ENCODE data around the gene TCF7L1. TPM values are rescaled to one million over a fixed set of nuclear protein-coding genes. Genes with fewer than 3 reads are reported as not detected.

Gene TCF7L1
- total RNA-seq, 1 donor from 2014 or later: 6.0 TPM

DNA sequence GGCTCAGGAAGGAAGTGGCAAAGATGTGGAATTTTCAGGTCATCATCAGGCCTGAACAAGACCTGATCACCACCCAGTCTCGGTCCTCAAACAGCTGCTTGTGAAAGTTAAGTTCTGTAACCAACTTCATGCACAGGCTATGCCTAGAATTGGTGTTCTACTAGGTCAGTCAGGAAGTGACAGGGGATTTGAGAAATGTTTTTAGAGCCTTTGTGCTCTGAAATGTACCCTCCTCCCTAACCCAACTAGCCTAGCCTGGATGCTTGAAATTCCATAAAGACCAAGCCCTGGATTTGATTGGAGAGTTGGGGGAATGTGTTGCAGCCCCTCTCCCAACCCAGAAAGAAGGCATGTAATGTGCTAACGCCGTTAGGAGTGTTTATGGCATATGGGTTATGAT is 131.3 kb downstream of the TCF7L1 start:
- DNase-seq (ENCODE audit: low spot score): no peak
- intact Hi-C loops (cut with DNase I): no loop called here

GRCh38 chr2:85265304-85265703 is 132.1 kb downstream of the TCF7L1 start:
- DNase-seq (ENCODE audit: low spot score): no peak
- intact Hi-C loops (cut with DNase I): no loop called here

GRCh38 chr2:85266146-85267041 is 133.2 kb downstream of the TCF7L1 start:
- intact Hi-C loops (cut with DNase I): no loop called here
- DNase-seq (ENCODE audit: low spot score): peak; percentile 87

GRCh38 chr2:85269959-85270358 is 136.8 kb downstream of the TCF7L1 start:
- no peak for DNase-seq (ENCODE audit: low spot score)
- intact Hi-C loops (cut with DNase I): no loop called here

- intact Hi-C loops (cut with DNase I): no loop called here
- DNase-seq (ENCODE audit: low spot score): no peak
These were observed 139.2 kb downstream of the TCF7L1 start for GRCh38 chr2:85272357-85272756.

DNA sequence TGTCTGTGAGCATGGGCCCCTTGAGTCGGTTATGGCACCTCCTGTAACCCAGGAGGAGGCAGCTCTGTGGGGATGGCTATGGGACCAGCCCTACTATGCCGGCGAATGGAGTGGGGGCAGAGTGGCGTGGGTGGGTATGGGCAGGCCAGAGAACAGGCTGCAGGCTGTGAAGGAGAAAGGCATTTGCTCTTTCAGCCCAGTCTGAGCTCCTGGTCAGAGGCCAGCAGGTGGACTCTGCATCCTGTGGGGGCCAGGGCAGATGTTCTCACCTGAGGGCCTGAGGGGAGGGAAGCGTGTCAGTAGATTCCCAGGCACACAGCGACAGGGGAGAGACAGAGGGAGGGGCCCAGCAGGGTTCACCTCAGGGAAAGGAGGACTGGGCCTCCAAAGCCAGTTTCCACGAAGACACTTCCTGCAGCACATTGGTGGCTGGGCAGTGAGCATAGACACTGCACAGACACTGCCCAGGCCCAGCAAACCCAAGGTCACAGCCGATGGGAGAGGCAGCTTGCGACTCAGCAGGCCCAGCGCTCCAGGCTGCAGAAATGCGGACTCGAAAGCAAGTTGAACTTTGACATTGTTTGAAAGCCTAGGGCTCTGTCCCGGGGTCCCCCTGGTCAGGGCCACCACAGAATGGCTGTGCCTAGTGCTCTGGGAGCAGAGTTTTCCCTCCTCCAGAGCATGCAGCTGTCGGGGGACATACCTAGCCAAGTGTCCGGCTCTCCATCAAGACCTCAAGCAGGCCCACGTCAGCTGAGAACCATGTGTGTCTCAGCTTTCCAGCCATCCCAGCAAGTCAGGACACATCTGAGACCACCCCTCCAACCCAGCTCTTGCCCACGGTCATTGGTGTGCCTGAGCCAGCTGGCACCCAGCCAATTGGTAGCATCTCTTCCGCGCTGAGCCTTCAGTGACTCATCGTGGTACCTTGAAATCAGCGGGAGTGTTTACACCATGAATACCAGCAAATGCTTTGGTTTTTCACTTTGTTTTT is 140.8 kb downstream of the TCF7L1 start:
- intact Hi-C loops (cut with DNase I): no loop called here
- no peak for DNase-seq (ENCODE audit: low spot score)

DNA sequence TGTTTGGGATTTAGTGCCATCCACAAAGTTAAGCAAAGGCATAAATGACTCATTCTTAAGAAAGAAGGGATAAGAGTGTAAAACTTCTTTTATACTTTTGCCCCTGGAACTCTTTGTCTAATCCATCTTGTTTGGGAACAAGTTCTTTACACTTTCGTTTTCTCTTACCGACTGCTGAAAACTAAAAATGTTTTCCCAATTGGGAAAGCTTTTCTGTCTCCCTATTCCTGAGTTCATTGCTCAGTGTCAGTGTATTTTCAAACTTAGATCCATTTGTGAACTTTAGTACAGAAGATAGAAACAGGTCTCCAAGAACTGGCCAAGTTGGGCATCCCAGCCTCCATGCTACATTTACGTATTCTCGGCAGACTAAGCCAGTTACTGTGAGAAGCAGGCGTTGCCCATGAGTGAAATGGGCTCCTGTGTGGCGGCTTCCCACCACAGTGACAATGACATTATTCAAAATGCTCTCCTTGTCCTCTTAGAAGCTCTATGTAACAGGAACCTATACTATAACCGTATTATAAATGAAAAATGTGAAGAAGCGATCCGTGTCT is 142.9 kb downstream of the TCF7L1 start:
- intact Hi-C loops (cut with DNase I): no loop called here
- no peak for DNase-seq (ENCODE audit: low spot score)

- peak; percentile 66 for DNase-seq (ENCODE audit: low spot score)
- intact Hi-C loops (cut with DNase I): no loop called here
These were observed 143.5 kb downstream of the TCF7L1 start for GRCh38 chr2:85276571-85277118.

GRCh38 chr2:85277416-85278158 is 144.4 kb downstream of the TCF7L1 start:
- intact Hi-C loops (cut with DNase I): no loop called here
- peak; percentile 73 for DNase-seq (ENCODE audit: low spot score)

- no peak for DNase-seq (ENCODE audit: low spot score)
- intact Hi-C loops (cut with DNase I): no loop called here
These were observed 145.2 kb downstream of the TCF7L1 start for GRCh38 chr2:85278361-85278760.

GRCh38 chr2:85281553-85281952 is 148.4 kb downstream of the TCF7L1 start:
- DNase-seq (ENCODE audit: low spot score): peak; percentile 47
- intact Hi-C loops (cut with DNase I): loop anchor here (10.0 kb wide), 1 partner anchor 357 kb away; no protein-coding TSS in a partner anchor

DNA sequence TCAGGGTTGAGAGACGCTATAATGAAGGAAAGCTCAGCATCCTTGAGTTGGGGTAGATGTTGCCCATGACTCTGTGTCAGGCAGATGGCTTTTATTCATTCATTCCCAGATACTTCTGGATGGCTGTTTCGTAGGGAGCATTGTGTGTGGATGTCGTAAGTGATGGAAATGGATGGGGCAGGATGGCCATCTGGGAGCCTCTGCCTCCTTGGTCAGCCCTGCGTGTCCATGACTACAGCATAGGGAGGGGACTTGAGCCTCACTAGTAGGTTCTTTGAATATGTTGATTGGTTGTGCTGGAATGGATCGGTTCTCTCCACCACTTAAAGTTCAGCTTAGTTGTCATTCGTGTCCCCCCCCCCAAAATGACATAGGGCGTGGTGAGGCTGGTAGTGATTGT is 149.7 kb downstream of the TCF7L1 start:
- peak; percentile 43 for DNase-seq (ENCODE audit: low spot score)
- intact Hi-C loops (cut with DNase I): loop anchor here (10.0 kb wide), 1 partner anchor 358 kb away; no protein-coding TSS in a partner anchor

DNA sequence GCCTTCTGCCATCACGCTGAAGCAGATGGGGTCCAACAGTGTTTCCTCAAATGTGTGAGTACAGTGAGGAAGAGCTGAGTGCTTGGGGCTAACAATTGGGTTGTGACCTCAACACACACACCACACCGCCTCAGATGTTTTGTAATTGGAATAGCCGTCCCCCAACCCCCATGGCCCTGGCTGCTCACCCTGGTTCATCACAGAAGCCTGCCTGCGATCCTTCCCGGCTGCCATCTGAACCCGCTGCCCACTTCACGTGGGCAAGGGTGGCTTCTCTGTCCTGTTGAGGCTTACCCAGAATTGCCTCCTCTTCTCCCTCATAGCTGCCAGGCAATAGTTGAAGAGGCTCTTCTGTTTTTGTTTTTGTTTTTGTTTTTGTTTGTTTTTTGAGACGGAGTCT is 150.4 kb downstream of the TCF7L1 start:
- intact Hi-C loops (cut with DNase I): loop anchor here (2.0 to 10.0 kb wide), 2 partner anchors 151 to 359 kb away; partner anchors contain the start of gene TCF7L1
- peak; percentile 58 for DNase-seq (ENCODE audit: low spot score)

DNA sequence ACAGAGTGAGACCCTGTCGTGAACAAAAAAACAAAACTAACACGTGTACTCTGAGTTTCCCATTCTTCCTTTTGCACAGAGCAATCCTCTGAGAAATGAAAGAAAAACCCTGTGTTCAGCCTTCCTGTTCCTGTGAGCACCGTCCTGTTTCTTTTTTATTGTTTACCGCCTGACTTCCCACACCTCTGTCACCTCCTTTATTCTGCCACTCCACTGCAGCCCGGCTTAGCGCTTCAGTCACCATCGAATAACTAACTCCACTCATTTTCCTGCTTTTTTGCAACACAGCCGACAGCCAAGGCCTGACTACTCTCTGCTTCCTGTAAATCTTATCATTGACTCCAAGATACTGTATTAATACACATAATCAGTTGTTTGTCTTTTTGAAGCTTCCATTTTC is 153.7 kb downstream of the TCF7L1 start:
- DNase-seq (ENCODE audit: low spot score): peak; percentile 26
- intact Hi-C loops (cut with DNase I): loop anchor here (10.0 kb wide), 1 partner anchor 362 kb away; no protein-coding TSS in a partner anchor

GRCh38 chr2:85287721-85288120 is 154.5 kb downstream of the TCF7L1 start:
- intact Hi-C loops (cut with DNase I): loop anchor here (10.0 kb wide), 1 partner anchor 363 kb away; no protein-coding TSS in a partner anchor
- no peak for DNase-seq (ENCODE audit: low spot score)

GRCh38 chr2:85288244-85288725 is 155.1 kb downstream of the TCF7L1 start:
- intact Hi-C loops (cut with DNase I): loop anchor here (10.0 kb wide), 1 partner anchor 363 kb away; no protein-coding TSS in a partner anchor
- DNase-seq (ENCODE audit: low spot score): peak; percentile 17

GRCh38 chr2:85291425-85292023 is 158.3 kb downstream of the TCF7L1 start:
- intact Hi-C loops (cut with DNase I): no loop called here
- DNase-seq (ENCODE audit: low spot score): no peak

DNA sequence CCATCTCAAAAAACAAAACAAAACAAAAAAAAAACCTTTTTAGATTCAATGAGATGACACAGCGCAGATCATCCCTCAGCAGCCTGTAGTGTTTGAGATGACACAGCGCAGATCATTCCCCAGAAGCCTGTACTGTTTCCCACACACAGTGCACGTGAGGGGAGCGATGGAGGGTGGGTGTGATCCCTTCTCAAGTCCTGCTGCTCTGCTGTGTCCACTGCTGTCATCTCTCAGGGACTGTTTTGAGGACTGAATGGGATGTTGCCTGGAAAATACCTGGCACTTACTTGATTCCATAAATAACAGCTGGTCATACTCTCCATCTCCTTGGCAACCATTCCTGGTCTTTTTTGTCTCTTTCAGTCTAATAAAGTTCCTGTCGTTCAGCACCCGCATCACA is 168.9 kb downstream of the TCF7L1 start:
- intact Hi-C loops (cut with DNase I): no loop called here
- no peak for DNase-seq (ENCODE audit: low spot score)
